ENCODE data around the gene NSUN6.
A peak's percentile ranks its signal among the peaks of the same experiment; 100 is the strongest.
"Not testable (repeated sequence)": the region's sequence is repeated elsewhere in the genome, so short reads cannot be mapped to it uniquely, and the experiment has no call there.

NSUN6 gene

GRCh38 chr10:18607503-18608378 lies 43.6 kb downstream of the NSUN6 start:
- DNase-seq: peak; percentile 42

- DNase-seq: no peak
Measured at GRCh38 chr10:18606051-18606695, 45.2 kb downstream of the NSUN6 start.

GRCh38 chr10:18601321-18601720 lies 50.1 kb downstream of the NSUN6 start:
- DNase-seq: no peak

GRCh38 chr10:18599392-18599791 lies 52.0 kb downstream of the NSUN6 start:
- DNase-seq: no peak

- DNase-seq: no peak
Measured at GRCh38 chr10:18594574-18595156, 56.7 kb downstream of the NSUN6 start.

- not testable (repeated sequence) for DNase-seq
Measured at GRCh38 chr10:18591141-18591540, 60.2 kb downstream of the NSUN6 start.

- DNase-seq: not testable (repeated sequence)
Measured at GRCh38 chr10:18586637-18587036, 64.8 kb downstream of the NSUN6 start.

GRCh38 chr10:18583575-18584270 lies 67.7 kb downstream of the NSUN6 start:
- DNase-seq: no peak

- no peak for DNase-seq
Measured at GRCh38 chr10:18582803-18583202, 68.6 kb downstream of the NSUN6 start.

- no peak for DNase-seq
Measured at GRCh38 chr10:18577823-18578685, 73.3 kb downstream of the NSUN6 start.

GRCh38 chr10:18576586-18576985 lies 74.8 kb downstream of the NSUN6 start:
- DNase-seq: no peak

GRCh38 chr10:18572959-18573561 lies 78.3 kb downstream of the NSUN6 start:
- DNase-seq: no peak

GRCh38 chr10:18571780-18572179 lies 79.6 kb downstream of the NSUN6 start:
- no peak for DNase-seq

- DNase-seq: no peak
Measured at GRCh38 chr10:18571076-18571475, 80.3 kb downstream of the NSUN6 start.

- not testable (repeated sequence) for DNase-seq
Measured at GRCh38 chr10:18570386-18570785, 81.0 kb downstream of the NSUN6 start.

GRCh38 chr10:18567343-18567856 lies 84.0 kb downstream of the NSUN6 start:
- DNase-seq: no peak

- DNase-seq: no peak
Measured at GRCh38 chr10:18566177-18566576, 85.2 kb downstream of the NSUN6 start.

- no peak for DNase-seq
Measured at GRCh38 chr10:18565006-18565405, 86.4 kb downstream of the NSUN6 start.

- no peak for DNase-seq
Measured at GRCh38 chr10:18563003-18563726, 88.2 kb downstream of the NSUN6 start.

- DNase-seq: no peak
Measured at GRCh38 chr10:18561861-18562551, 89.4 kb downstream of the NSUN6 start.

All from NCI-H1694 treated with DMSO at 0.1 percent for 48 hours (cell line).